ENCODE results near the gene ZBTB21. TPM values are rescaled to one million over a fixed set of nuclear protein-coding genes. Genes with fewer than 3 reads are reported as not detected.

The ZBTB21 gene
- total and polyA plus RNA-seq, 8 donors, result 1.9 to 18.7 (median 4.8) TPM

- intact Hi-C loops (cut with DNase I; ENCODE audit: low total_unique reads), result no loop called here
- Histone ChIP-seq H3K9me3 (no peaks in the 10 kb centered on the region), H3K36me3 (peaks cover 0 to 25% (median 19%) of the 10 kb centered on the region in 4 donors), H3K4me1 (no peaks in the 10 kb centered on the region), H3K27ac (no peak overlapping the region), H3K27me3 (no peaks in the 10 kb centered on the region), H3K4me3 (no peak overlapping the region)
- no peak for TF ChIP-seq POLR2AphosphoS5 (IDR thresholded peaks at IDR 0.05)
- TF ChIP-seq CTCF (IDR thresholded peaks at IDR 0.05), result no peak
- TF ChIP-seq EP300 (IDR thresholded peaks at IDR 0.05), result no peak
- TF ChIP-seq POLR2A (IDR thresholded peaks at IDR 0.05), result no peak
- 90 to 96% (median 94%) methylated on average over 12 of the region's 12 CpGs for WGBS, 5 donors
- no peak for DNase-seq
Measured at GRCh38 chr21:41941941-41942340, 68.2 kb downstream of the ZBTB21 start.

GRCh38 chr21:41940431-41940830 lies 69.7 kb downstream of the ZBTB21 start:
- Histone ChIP-seq H3K4me1 (no peaks in the 10 kb centered on the region), H3K27me3 (no peaks in the 10 kb centered on the region), H3K9me3 (no peaks in the 10 kb centered on the region), H3K36me3 (peaks cover 0 to 25% (median 19%) of the 10 kb centered on the region in 4 donors), H3K4me3 (no peak overlapping the region), H3K27ac (no peak overlapping the region)
- 90 to 98% (median 96%) methylated on average over 3 of the region's 3 CpGs for WGBS, 5 donors
- no peak for TF ChIP-seq POLR2A (IDR thresholded peaks at IDR 0.05)
- TF ChIP-seq CTCF (IDR thresholded peaks at IDR 0.05), result no peak
- no peak for TF ChIP-seq EP300 (IDR thresholded peaks at IDR 0.05)
- TF ChIP-seq POLR2AphosphoS5 (IDR thresholded peaks at IDR 0.05), result no peak
- DNase-seq, result no peak
- intact Hi-C loops (cut with DNase I; ENCODE audit: low total_unique reads), result no loop called here

- intact Hi-C loops (cut with DNase I; ENCODE audit: low total_unique reads), result no loop called here
- DNase-seq, result no peak
- TF ChIP-seq CTCF (IDR thresholded peaks at IDR 0.05) (no peak), POLR2AphosphoS5 (IDR thresholded peaks at IDR 0.05) (no peak), EP300 (IDR thresholded peaks at IDR 0.05) (no peak), POLR2A (IDR thresholded peaks at IDR 0.05) (no peak)
- peaks cover 0 to 2% (median 0%) of the 10 kb centered on the region in 4 donors for H3K4me1 ChIP-seq
- H3K36me3 ChIP-seq, result peaks cover 0 to 25% (median 19%) of the 10 kb centered on the region in 4 donors
- no peak overlapping the region for H3K27ac ChIP-seq
- H3K9me3 ChIP-seq, result no peaks in the 10 kb centered on the region
- H3K4me3 ChIP-seq, result no peak overlapping the region
- no peaks in the 10 kb centered on the region for H3K27me3 ChIP-seq
- WGBS, 5 donors, result 90 to 100% (median 97%) methylated on average over 8 of the region's 8 CpGs
Measured at GRCh38 chr21:41939391-41939790, 70.8 kb downstream of the ZBTB21 start.

Other genes starting within 250 kb of the ZBTB21 start
- gene RIPK4, start 243.3 kb downstream of the ZBTB21 start, total RNA-seq, result 10 to 100 TPM in 4 of 5 donors, 1 to 10 TPM in 1; 9.0 to 36.2 (median 13.2) TPM
- 10 to 100 TPM in 2 of 3 donors, 1 to 10 TPM in 1; 8.7 to 37.6 (median 29.2) TPM for gene RIPK4, start 243.3 kb downstream of the ZBTB21 start, polyA plus RNA-seq
- 10 to 100 TPM in 2 of 5 donors, 1 to 10 TPM in 3; 2.6 to 44.6 (median 10.0) TPM for gene PRDM15, start 131.0 kb downstream of the ZBTB21 start, total RNA-seq
- 1 to 10 TPM in 2 of 3 donors, under 1 TPM in 1; 0.92 to 2.6 (median 1.4) TPM for gene PRDM15, start 131.0 kb downstream of the ZBTB21 start, polyA plus RNA-seq
- 10 to 100 TPM; 13.4 to 31.9 (median 18.7) TPM for gene C2CD2, start 56.3 kb downstream of the ZBTB21 start, total RNA-seq
- 1 to 10 TPM; 4.6 to 9.5 (median 6.1) TPM for gene C2CD2, start 56.3 kb downstream of the ZBTB21 start, polyA plus RNA-seq
- gene UMODL1, start 61.0 kb upstream of the ZBTB21 start, total RNA-seq, result under 1 TPM in 1 of 5 donors, not detected in 4; under 0.01 TPM
- gene UMODL1, start 61.0 kb upstream of the ZBTB21 start, polyA plus RNA-seq, result not detected
- gene ABCG1, start 208.8 kb upstream of the ZBTB21 start, total RNA-seq, result 10 to 100 TPM in 4 of 5 donors, 1 to 10 TPM in 1; 4.1 to 65.9 (median 31.6) TPM
- 1 to 10 TPM; 3.1 to 4.7 (median 4.2) TPM for gene ABCG1, start 208.8 kb upstream of the ZBTB21 start, polyA plus RNA-seq

Measured in stomach (tissue), 9 donors.